Activated naive CD4-positive, alpha-beta T cell treated with anti-CD3 and anti-CD28 coated beads, Interleukin-2, amount 50 U/mL, for 72 hours (primary cell): ENCODE data around the gene PRDM2. TPM values are rescaled to one million over a fixed set of nuclear protein-coding genes. Genes with fewer than 3 reads are reported as not detected.
A peak's percentile ranks its signal among the peaks of the same experiment; 100 is the strongest.

Experiments
- ATAC-seq, 2 donors: fragments of 150-1000 bp; cut with Tn5 transposase; 2 replicates each; pipeline ENCODE4 v1.10.0; 2021; ENCODE audit warnings: mild to moderate bottlenecking in 2 of 2, moderate library complexity in 2 of 2
- DNase-seq, 2 donors: peaks; one replicate each; pipeline ENCODE4 v3.0.0; 2021 to 2022; ENCODE audit warnings: low spot score in 2 of 2
- H3K27ac Mint-ChIP-seq, 2 donors: one replicate each; pipeline ENCODE4 v1.8.0; 2022; ENCODE audit warnings: mild to moderate bottlenecking in 2 of 2, mixed read lengths in 2 of 2
- H3K36me3 Mint-ChIP-seq, 2 donors: one replicate each; pipeline ENCODE4 v1.8.0; 2022; ENCODE audit warnings: mixed read lengths in 2 of 2
- H3K9me3 Mint-ChIP-seq, 2 donors: one replicate each; pipeline ENCODE4 v1.8.0; 2022; ENCODE audit warnings: mixed read lengths in 2 of 2
- total RNA-seq, 2 donors: library from RNA; stranded (reverse); gene quantifications; one replicate each; pipeline ENCODE4 v1.2.3, GENCODE V29; 2022

Gene PRDM2
- total RNA-seq, 2 donors from 2014 or later: 44.0 to 64.3 TPM

DNA sequence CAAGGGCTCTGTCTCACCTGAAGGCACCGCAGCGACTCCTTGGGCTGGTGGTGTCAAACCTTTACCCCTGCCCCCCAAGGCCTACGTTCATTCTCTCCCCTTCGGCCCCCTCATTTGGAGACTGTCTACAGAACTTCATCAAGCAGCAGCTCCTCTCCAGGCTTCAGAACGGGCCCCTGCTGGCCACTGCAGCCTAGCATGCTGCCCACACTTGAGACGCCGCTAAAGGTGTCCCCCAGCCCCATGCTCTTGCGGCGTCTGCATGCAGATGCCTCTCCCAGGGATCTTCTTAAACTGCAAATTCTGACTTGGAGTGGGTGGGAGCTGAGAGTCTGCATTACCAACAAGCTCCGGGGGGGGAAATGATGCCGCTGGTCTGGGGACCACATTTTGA lies 104.2 kb downstream of the PRDM2 start:
- Mint-ChIP-seq H3K27ac (peak overlapping the region in 1 of 2 donors; percentile 62), H3K36me3 (no peaks in the 10 kb centered on the region), H3K9me3 (no peaks in the 10 kb centered on the region)
- ATAC-seq (no peak), DNase-seq (no peak)

GRCh38 chr1:13805431-13805830 lies 105.4 kb downstream of the PRDM2 start:
- no peaks in the 10 kb centered on the region for H3K9me3 Mint-ChIP-seq
- H3K36me3 Mint-ChIP-seq: no peaks in the 10 kb centered on the region
- no peak for DNase-seq
- no peak overlapping the region for H3K27ac Mint-ChIP-seq
- ATAC-seq: no peak

DNA sequence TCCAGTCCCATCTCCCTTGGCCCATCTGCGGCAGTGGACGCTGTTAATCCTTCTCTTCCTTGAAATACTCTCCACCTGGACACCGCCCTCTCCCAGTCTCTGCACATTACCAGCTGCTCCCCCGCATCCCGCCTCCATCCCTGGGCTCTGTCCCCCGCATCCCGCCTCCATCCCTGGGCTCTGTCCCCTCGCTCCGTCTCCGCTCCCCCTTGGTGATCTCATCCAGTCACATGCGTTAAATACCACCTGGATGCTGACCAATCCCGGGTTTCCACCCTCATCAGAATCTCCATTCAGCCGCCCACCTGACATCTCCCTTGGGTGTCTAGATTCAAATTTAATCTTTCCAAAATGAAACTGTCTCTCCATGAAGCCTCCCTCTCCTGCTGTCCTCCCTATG lies 106.1 kb downstream of the PRDM2 start:
- DNase-seq (no peak), ATAC-seq (no peak)
- H3K27ac Mint-ChIP-seq: peak overlapping the region; percentile 32 to 69
- H3K9me3 Mint-ChIP-seq: no peaks in the 10 kb centered on the region
- no peaks in the 10 kb centered on the region for H3K36me3 Mint-ChIP-seq

DNA sequence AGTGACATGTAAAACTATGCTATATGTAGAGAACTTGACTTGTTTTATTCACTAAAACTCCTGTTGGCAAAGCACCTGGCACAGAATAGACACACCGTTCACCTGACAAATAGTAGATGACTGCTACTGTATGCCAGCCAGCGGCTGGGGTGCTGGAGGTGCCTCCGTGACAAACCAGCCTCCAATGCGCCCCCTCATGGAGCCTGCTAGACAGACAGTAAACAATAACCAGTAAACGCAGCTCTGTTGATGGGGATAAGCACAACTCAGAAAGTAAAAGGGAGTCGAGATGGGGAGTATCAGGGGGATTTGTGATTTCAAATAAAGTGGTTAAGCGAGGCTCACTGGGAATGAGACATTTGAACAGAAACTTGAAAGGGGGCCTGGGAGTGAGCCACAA lies 107.2 kb downstream of the PRDM2 start:
- no peak for ATAC-seq
- no peak for DNase-seq
- Mint-ChIP-seq H3K36me3 (no peaks in the 10 kb centered on the region), H3K27ac (peak overlapping the region in 1 of 2 donors; percentile 69), H3K9me3 (no peaks in the 10 kb centered on the region)

DNA sequence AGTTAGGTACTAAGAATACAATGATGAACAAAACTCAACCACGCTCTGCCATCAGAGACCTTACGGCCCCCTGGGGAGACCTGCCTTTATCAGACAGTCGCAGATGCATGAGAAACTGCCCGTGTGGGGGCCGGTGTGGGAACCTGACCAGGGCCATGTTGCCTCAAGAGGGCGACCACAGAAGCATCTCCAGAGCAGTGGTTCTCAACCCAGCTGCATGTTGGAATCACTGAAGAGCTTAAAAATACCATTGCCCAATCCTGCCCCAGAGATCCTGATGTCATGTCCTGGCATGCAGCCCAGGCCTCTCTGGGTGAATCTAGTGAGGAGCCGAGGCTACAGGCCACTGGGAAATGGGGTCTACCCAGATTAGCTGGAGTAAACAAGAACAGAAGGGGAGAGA lies 108.7 kb downstream of the PRDM2 start:
- no peaks in the 10 kb centered on the region for H3K9me3 Mint-ChIP-seq
- ATAC-seq (no peak), DNase-seq (peak in 1 of 2 donors; percentile 28)
- no peaks in the 10 kb centered on the region for H3K36me3 Mint-ChIP-seq
- H3K27ac Mint-ChIP-seq: peak overlapping the region in 1 of 2 donors; percentile 68

DNA sequence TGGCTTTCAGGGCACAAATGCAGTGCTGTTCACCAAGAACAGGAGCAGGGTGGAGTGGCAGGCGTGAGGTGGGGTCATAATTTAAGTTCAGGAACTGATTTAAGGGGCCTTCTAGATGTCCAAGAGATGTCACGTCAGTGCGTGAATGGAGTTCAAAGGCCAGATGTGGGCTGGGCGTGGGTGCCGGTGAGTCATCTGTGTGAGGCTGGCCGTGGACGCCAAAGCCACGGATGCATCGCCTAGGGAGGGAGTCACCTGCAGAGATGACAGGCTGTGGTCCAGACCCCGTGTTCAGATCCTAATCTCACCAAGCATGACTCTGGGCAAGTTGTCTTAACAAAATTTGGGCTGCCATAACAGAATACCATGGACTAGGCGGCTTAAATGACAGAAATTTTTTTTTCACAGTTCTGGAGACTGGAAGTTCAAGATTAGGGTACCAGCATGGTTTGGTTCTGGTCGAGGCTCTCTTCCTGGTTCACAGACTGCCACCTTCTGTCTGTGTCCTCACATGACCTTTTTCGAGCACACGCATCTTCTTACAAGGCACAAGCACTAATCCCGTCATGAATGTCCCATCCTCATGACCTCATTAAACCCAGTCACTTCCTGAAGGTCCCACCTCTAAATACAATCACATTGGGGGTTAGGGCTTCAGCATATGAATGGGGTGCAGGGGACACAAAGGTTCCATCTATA lies 109.6 kb downstream of the PRDM2 start:
- peak overlapping the region in 1 of 2 donors; percentile 68 for H3K27ac Mint-ChIP-seq
- peak in 1 of 2 donors; percentile 64 for DNase-seq

GRCh38 chr1:13812456-13813397 lies 112.7 kb downstream of the PRDM2 start:
- ATAC-seq (no peak), DNase-seq (no peak)
- H3K27ac Mint-ChIP-seq: peak overlapping the region in 1 of 2 donors; percentile 39
- no peaks in the 10 kb centered on the region for H3K36me3 Mint-ChIP-seq
- no peaks in the 10 kb centered on the region for H3K9me3 Mint-ChIP-seq

More for the DNA sequence above, 109.6 kb downstream of the PRDM2 start:
- ATAC-seq: peak in 1 of 2 donors; percentile 85
- Mint-ChIP-seq H3K36me3 (no peaks in the 10 kb centered on the region), H3K9me3 (no peaks in the 10 kb centered on the region)

- peak in 1 of 2 donors; percentile 70 for DNase-seq
- Mint-ChIP-seq H3K36me3 (no peaks in the 10 kb centered on the region), H3K27ac (peak overlapping the region in 1 of 2 donors; percentile 74), H3K9me3 (no peaks in the 10 kb centered on the region)
- peak; percentile 28 to 56 for ATAC-seq
Observed at GRCh38 chr1:13813398-13814012, 113.5 kb downstream of the PRDM2 start.

DNA sequence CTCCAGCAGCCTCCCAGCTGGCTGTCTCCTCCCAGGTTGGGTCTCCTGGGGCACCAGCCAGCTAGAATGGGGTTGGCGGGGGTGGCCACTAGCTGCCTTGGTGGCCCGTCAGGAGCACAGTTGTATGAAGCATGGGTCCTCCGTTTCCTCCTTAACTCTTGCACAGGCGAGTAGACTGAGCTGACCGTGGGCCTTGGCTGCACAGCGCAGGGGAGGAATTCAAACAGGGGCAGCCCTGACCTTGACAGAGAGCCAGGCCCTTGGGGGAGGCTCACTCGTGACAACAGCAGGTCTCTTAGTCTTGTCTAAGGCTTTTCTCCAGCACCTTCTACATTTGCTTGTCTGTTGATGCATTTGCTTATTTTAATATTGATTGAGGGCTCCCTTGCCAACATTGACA lies 114.1 kb downstream of the PRDM2 start:
- Mint-ChIP-seq H3K36me3 (no peaks in the 10 kb centered on the region), H3K27ac (no peak overlapping the region), H3K9me3 (no peaks in the 10 kb centered on the region)
- DNase-seq: no peak
- ATAC-seq: no peak

GRCh38 chr1:13816016-13816760 lies 116.2 kb downstream of the PRDM2 start:
- ATAC-seq: no peak
- H3K9me3 Mint-ChIP-seq: no peaks in the 10 kb centered on the region
- H3K36me3 Mint-ChIP-seq: no peaks in the 10 kb centered on the region
- no peak overlapping the region for H3K27ac Mint-ChIP-seq
- DNase-seq: no peak

DNA sequence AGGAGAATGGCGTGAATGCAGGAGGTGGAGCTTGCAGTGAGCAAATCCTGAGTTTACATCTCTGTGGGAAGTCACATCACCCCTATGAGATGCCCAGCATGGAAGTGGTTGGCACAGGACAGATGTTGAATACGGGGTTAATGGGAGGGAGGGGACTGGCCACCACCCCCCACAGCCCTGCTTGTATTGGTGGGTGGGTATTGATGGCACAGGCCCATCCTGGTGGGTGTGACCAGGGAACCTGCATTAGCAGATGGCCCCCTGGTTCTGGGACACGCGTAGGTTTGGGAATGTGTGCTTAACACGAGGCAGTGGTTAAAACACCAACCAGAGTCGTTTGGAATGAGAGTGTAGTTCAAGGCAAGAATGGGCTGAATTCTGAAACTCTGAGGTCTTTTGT lies 117.9 kb downstream of the PRDM2 start:
- H3K9me3 Mint-ChIP-seq: no peaks in the 10 kb centered on the region
- peak overlapping the region in 1 of 2 donors; percentile 3 for H3K27ac Mint-ChIP-seq
- H3K36me3 Mint-ChIP-seq: no peaks in the 10 kb centered on the region
- DNase-seq: no peak
- no peak for ATAC-seq

GRCh38 chr1:13818926-13819325 lies 118.9 kb downstream of the PRDM2 start:
- no peaks in the 10 kb centered on the region for H3K9me3 Mint-ChIP-seq

GRCh38 chr1:13819642-13820041 lies 119.7 kb downstream of the PRDM2 start:
- DNase-seq: no peak
- ATAC-seq: no peak
- Mint-ChIP-seq H3K36me3 (no peaks in the 10 kb centered on the region), H3K9me3 (no peaks in the 10 kb centered on the region), H3K27ac (no peak overlapping the region)

More at GRCh38 chr1:13818926-13819325, 118.9 kb downstream of the PRDM2 start:
- ATAC-seq (no peak), DNase-seq (no peak)
- H3K36me3 Mint-ChIP-seq: no peaks in the 10 kb centered on the region
- no peak overlapping the region for H3K27ac Mint-ChIP-seq

- DNase-seq: no peak
- H3K36me3 Mint-ChIP-seq: no peaks in the 10 kb centered on the region
- peak in 1 of 2 donors; percentile 40 for ATAC-seq
Observed at GRCh38 chr1:13820055-13820454, 120.1 kb downstream of the PRDM2 start.

DNA sequence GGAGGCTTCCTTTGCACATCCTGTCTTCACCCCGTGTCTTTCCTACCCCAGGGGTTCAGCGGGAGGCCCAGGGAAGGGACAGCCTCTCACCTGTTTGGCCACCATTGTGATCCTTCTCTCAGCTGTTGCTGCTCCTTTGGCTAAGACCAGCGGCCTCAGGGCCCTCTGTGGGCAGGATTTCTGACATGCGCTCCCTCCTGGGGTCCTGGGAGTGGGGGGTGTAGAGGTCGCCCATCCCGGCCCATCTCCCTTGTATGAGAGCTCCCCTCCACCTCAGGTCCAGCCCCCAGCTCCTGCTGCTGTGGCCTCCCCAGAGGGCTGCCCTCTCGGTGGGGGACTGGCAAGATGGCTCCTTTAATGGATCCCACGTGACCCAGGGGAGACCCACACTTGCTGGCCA lies 120.5 kb downstream of the PRDM2 start:
- ATAC-seq (no peak), DNase-seq (no peak)
- Mint-ChIP-seq H3K27ac (no peak overlapping the region), H3K36me3 (no peaks in the 10 kb centered on the region), H3K9me3 (no peaks in the 10 kb centered on the region)

More at GRCh38 chr1:13820055-13820454, 120.1 kb downstream of the PRDM2 start:
- H3K27ac Mint-ChIP-seq: no peak overlapping the region
- no peaks in the 10 kb centered on the region for H3K9me3 Mint-ChIP-seq

GRCh38 chr1:13823126-13823880 lies 123.3 kb downstream of the PRDM2 start:
- ATAC-seq (no peak), DNase-seq (no peak)
- Mint-ChIP-seq H3K27ac (peak overlapping the region in 1 of 2 donors; percentile 72), H3K9me3 (no peaks in the 10 kb centered on the region), H3K36me3 (no peaks in the 10 kb centered on the region)
